GM19193 (cell line): ENCODE measurements around the gene SLC16A1.

Experiments
- POLR2A ChIP-seq: IDR thresholded peaks from 4 replicates; pipeline ENCODE4 v1.6.1; 2011; ENCODE audit not compliant: insufficient read depth, insufficient read length; ENCODE audit errors: extremely low read depth

SLC16A1 gene

GRCh38 chr1:112939810-112940209 is 16.2 kb downstream of the SLC16A1 start:
- no peak for TF ChIP-seq POLR2A

DNA sequence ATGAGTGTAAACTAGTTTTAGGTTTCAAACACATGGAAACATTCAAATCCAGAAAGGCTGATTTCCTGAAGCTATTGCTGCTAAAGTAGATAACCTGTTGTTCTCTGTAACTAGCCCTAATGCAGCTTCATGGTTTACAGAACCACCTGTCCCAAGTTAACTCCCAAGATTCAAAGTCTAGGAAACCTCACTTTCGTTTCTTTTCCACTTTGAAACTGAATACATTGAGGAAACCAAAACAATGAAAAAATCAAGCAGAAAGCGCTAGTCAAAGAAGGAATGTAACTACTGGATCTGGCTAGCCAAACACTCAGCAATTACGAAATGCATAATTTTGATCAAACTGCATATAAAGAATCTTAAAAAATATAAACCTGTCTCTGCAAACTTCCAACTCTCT is 17.8 kb downstream of the SLC16A1 start:
- no peak for TF ChIP-seq POLR2A

GRCh38 chr1:112937495-112937894 is 18.5 kb downstream of the SLC16A1 start:
- TF ChIP-seq POLR2A = no peak

GRCh38 chr1:112937070-112937469 is 18.9 kb downstream of the SLC16A1 start:
- no peak for TF ChIP-seq POLR2A

DNA sequence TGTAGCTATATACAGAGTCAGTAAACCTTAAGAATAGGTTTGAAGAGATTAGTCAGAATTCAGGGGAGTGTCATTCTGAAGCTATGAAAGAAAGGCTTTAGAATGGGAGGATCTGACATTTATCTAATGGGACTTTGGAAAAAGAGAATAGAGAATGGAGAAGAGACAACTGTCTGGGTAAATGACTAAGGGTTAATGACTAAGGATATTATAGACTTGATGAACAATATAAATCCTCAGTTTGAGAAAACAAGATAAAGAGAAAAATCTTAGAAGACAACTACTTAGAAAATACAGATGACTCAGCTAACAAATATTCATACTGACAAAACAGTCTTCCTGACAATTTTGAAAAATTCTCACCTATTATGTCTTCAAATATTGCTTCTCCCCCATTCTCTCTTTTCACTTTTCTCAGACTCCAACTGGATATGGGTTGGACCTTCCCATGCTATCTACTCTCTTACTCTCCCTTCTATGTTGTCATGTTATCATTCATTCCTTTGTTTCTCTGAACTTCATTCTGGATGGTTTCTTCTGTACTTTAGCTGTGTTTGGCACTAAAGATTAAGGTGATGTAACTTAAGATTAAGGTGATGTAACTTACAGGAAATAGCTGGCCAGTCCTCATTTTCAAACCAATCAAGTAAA is 20.4 kb downstream of the SLC16A1 start:
- no peak for TF ChIP-seq POLR2A

DNA sequence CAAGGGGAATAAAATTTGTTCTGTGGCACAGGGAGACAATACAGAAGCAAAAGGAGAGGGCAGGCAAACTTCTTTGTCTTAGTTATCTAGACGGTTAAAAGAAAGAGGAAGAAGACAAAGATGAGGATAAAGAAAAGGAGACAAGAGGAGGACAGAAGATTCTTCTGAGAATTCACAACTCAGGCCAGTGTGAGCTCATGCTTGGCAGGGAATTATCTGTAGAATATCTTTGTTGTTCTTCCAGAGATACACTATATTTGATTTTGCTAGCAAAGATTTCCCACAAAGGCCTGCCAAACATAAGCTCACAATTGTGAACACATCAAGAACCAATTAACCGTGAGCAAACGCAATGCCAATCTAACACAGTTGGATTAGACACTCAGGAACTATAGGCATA is 21.4 kb downstream of the SLC16A1 start:
- TF ChIP-seq POLR2A = no peak

DNA sequence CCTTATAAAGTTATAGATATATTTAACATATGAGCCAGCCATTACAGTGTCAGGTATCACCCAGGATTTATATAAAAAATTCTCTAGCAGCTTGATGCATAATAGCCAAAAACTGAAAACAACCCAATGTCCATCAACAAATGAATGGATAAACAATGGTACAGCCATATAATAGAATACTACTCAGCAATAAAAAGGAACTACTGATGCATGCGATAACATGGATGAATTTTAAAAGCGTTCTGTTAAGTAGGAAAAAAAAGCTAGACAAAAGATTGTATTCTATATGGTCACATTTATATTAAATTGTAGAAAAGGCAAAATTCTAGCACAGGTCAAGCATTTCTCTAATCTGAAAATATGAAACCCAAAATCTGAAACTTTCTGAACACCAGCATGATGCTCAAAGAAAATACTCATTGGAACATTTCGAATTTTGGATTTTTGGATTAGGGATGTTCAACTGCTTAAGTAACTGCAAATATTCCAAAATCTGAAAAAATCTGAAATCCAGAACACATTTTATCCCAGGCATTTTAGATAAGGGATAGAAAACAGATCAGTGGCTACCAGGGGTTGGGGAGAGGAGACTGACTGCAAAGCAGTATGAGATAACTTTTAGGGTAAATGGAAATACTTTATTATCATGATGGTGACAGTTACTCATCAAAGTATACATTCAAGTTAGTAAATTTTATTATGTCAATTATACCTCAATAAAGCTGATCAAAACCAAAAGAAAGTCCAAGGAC is 22.0 kb downstream of the SLC16A1 start:
- no peak for TF ChIP-seq POLR2A

DNA sequence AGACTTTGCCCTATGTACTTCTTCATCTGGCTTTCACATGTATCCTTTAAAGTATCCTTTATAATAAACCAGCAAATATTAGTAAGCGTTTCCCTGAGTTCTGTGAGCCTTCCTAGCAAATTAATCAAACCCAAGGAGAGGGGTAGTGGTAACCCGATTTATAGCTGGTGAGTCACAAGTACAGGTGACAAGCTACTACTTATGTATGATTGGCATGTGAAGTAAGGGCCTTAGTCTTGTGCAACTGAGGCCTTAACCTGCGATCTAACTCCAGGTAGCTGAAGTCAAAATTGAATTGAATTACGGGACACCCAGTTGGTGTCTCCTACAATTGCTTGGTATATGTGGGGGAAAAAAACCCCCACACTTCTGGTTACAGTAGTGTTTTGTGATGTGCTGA is 26.0 kb downstream of the SLC16A1 start:
- no peak for TF ChIP-seq POLR2A

DNA sequence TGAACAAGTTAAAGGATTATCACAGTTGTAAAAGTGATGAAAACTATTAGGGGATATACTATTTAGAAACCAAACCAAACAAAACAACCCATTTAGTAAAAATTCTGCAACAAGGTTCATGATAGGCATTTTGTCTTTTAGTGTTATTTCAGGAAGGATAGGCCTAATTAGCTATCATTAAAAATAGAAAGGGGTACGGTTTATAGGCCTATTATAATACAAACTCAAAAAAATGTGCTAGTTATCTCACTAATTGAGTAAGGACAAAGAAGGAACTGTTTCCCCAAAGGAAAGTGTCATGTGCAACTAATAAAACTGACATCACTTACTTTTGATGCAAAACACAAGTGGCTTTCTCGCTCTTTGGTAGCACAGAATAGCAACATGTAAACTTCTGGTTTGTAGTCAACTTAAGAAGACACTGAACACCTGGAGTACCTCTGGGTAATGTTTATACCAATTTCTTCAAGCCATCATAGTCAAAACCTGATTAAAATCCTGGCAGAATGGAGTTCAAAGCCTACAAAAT is 28.5 kb downstream of the SLC16A1 start:
- no peak for TF ChIP-seq POLR2A

DNA sequence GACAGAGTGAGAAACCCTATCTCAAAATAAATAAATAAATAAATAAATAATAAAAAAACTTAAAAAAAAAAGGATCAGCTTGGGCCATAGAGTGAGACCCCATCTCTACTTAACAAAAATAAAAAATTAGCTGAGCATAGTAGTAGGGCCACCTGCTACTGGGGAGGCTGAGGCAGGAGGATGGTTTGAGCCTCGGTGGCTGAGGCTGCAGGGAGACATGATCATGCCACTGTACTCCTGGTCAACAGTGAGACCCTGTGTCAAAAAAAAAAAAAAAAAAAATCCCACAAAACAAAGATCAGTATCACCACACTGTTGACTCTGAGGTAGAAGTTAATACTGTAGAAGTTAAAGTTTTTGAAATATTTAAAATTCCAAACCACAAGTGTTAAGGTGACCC is 29.1 kb downstream of the SLC16A1 start:
- no peak for TF ChIP-seq POLR2A

- TF ChIP-seq POLR2A = no peak
Observed at GRCh38 chr1:112925015-112925414, 31.0 kb downstream of the SLC16A1 start.

DNA sequence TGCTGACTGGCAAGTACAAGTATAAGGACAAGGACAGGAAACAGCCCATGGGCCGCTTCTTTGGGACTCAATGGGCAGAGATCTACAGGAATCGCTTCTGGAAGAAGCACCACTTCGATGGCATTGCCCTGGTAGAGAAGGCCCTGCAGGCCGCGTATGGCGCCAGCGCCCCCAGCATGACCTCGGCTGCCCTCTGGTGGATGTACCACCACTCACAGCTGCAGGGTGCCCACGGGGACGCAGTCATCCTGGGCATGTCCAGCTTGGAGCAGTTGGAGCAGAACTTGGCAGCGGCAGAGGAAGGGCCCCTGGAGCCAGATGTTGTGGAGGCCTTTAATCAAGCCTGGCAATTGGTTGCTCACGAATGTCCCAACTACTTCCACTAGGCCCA is 32.0 kb downstream of the SLC16A1 start:
- TF ChIP-seq POLR2A = no peak

GRCh38 chr1:112923234-112923958 is 32.6 kb downstream of the SLC16A1 start:
- TF ChIP-seq POLR2A = no peak

GRCh38 chr1:112911506-112912220 is 44.3 kb downstream of the SLC16A1 start:
- no peak for TF ChIP-seq POLR2A

GRCh38 chr1:112909847-112910246 is 46.1 kb downstream of the SLC16A1 start:
- no peak for TF ChIP-seq POLR2A
